Spleen (tissue), 11 donors: ENCODE results near the gene PTPN7. TPM values are rescaled to one million over a fixed set of nuclear protein-coding genes. Genes with fewer than 3 reads are reported as not detected.

ENCODE experiments used
- DNase-seq: peaks from one replicate; pipeline ENCODE4 v3.0.0-alpha.2; 2020
- H3K27ac ChIP-seq, 8 donors: fragments of 200-600 bp; sonication (generic) in 7 of 8; 1 replicate in 4 of 8; 2 replicates in 4 of 8; pipeline versions ENCODE4 v1.5.0 to v1.8.0; 2016 to 2021; ENCODE audit warnings: inconsistent platforms in 4 of 8, mild to moderate bottlenecking in 4 of 8, moderate library complexity in 1 of 8
- H3K27me3 ChIP-seq, 7 donors: fragments of 200-600 bp; sonication (generic) in 6 of 7; replicated peaks in 1 of 7; 1 replicate in 4 of 7; 2 replicates in 3 of 7; pipeline versions ENCODE4 v1.5.0 to v1.8.0; 2016 to 2021; ENCODE audit warnings: inconsistent platforms in 3 of 7, mild to moderate bottlenecking in 1 of 7
- H3K36me3 ChIP-seq, 6 donors: fragments of 200-600 bp; sonication (generic) in 5 of 6; 1 replicate in 4 of 6; 2 replicates in 2 of 6; pipeline versions ENCODE4 v1.5.0 to v1.8.0; 2016 to 2021; ENCODE audit warnings: inconsistent platforms in 2 of 6
- H3K4me1 ChIP-seq, 6 donors: fragments of 200-600 bp; sonication (generic) in 5 of 6; 1 replicate in 3 of 6; 2 replicates in 3 of 6; pipeline versions ENCODE4 v1.5.0 to v1.8.0; 2016 to 2021; ENCODE audit warnings: inconsistent platforms in 3 of 6
- H3K4me3 ChIP-seq, 8 donors: fragments of 200-600 bp; sonication (generic) in 7 of 8; 1 replicate in 4 of 8; 2 replicates in 4 of 8; pipeline versions ENCODE4 v1.5.0 to v1.8.0; 2016 to 2021; ENCODE audit warnings: inconsistent platforms in 4 of 8, mild to moderate bottlenecking in 4 of 8, moderate library complexity in 2 of 8
- H3K9me3 ChIP-seq, 8 donors: fragments of 200-600 bp; sonication (generic) in 7 of 8; 1 replicate in 4 of 8; 2 replicates in 4 of 8; pipeline versions ENCODE4 v1.5.0 to v1.8.0; 2016 to 2021; ENCODE audit warnings: inconsistent platforms in 4 of 8
- CTCF ChIP-seq, 11 experiments: fragments of 200-600 bp in 7 of 11; fragments of 450-650 bp in 4 of 11; sonication (generic) in 4 of 11; IDR thresholded peaks in 8 of 11; conservative IDR thresholded peaks in 3 of 11; 1 replicate in 7 of 11; 2 replicates in 4 of 11; pipeline versions ENCODE4 v1.4.0 to v1.8.0; 2016 to 2021; ENCODE audit warnings: antibody characterized with exemption in 11 of 11, inconsistent platforms in 4 of 11, mild to moderate bottlenecking in 1 of 11
- POLR2A ChIP-seq, 3 donors: fragments of 450-650 bp; IDR thresholded peaks; one replicate each; pipeline ENCODE4 v1.5.1; 2017; ENCODE audit warnings: antibody characterized with exemption in 3 of 3, mild to moderate bottlenecking in 1 of 3
- POLR2AphosphoS5 ChIP-seq, 3 donors: sonication (generic); formaldehyde crosslinking; IDR thresholded peaks; one replicate each; pipeline ENCODE4 v1.5.1; 2017; ENCODE audit warnings: antibody characterized with exemption in 3 of 3
- WGBS, 5 donors: extraction: QIAGEN DNeasy Blood & Tissue Kit in 3 of 5; methylation state at CpG; one replicate each; pipeline versions ENCODE4 v1.1.5 to v1.1.7; 2013 to 2018; 5-methylcytosine and 5-hydroxymethylcytosine counted together
- intact Hi-C: fragments of 100-400 bp; cut with DNase I; formaldehyde crosslinking; loops from one replicate; pipeline ENCODE4 v1.15.0; 2023; ENCODE audit warnings: low total_unique reads
- polyA plus RNA-seq, 3 donors: library from polyadenylated mRNA; stranded (reverse); fragments of 200-250 nt; gene quantifications; one replicate each; pipeline ENCODE4 v1.2.1, GENCODE V29; 2013
- total RNA-seq, 7 donors: library from RNA; depleted of rRNA in 3 of 7; stranded (reverse); fragments of >200 nt in 3 of 7; fragmentation: NEBNext Ultra II Directional in 4 of 7; extraction: Animal tissue kit (Norgen Biotek cat#: 25700) in 4 of 7; gene quantifications; one replicate each; pipeline versions ENCODE4 v1.1.0 to v1.2.1, GENCODE V29; 2016 to 2021
- donor health status: healthy with polysubstance abuse.
- donor health status: DM: no; HTN: no; CAD: no; lungs with moderate emphysema.
- donor health status: DM: no; HTN: no; CAD: no.
- donor health status: Bipolar disorder and iron deficiency.
- donor health status: healthy.
- donor health status: DM: no; HTN: no; CAD: no.
- donor health status: DM: yes; HTN: yes; CAD: no.

Gene PTPN7
- total and polyA plus RNA-seq, 10 donors = 27.8 to 49.0 (median 40.3) TPM

- intact Hi-C loops = loop anchor here (10.0 kb wide), 1 partner anchor 528 kb away; the partner anchor contains the start of gene SYT2
- H3K4me1 ChIP-seq = peaks cover 0 to 14% (median 6%) of the 10 kb centered on the region in 6 donors
- no peak overlapping the region for H3K4me3 ChIP-seq
- WGBS, 5 donors = 68 to 77% (median 72%) methylated on average over 3 to 8 of the region's 8 CpGs
- H3K36me3 ChIP-seq = no peaks in the 10 kb centered on the region
- H3K27ac ChIP-seq = no peak overlapping the region
- peak; percentile 69 for DNase-seq
- H3K27me3 ChIP-seq = peaks cover 0 to 22% (median 0%) of the 10 kb centered on the region in 7 donors
- TF ChIP-seq CTCF (IDR thresholded peaks at IDR 0.05 in 8 of 11, conservative IDR thresholded peaks at IDR 0.05 in 3 of 11) = no peak
- no peak for TF ChIP-seq POLR2A (IDR thresholded peaks at IDR 0.05)
- TF ChIP-seq POLR2AphosphoS5 (IDR thresholded peaks at IDR 0.05) = no peak
- no peaks in the 10 kb centered on the region for H3K9me3 ChIP-seq
These were observed 26.8 kb upstream of the PTPN7 start for GRCh38 chr1:202187041-202187671.

- Histone ChIP-seq H3K36me3 (no peaks in the 10 kb centered on the region), H3K4me3 (no peak overlapping the region), H3K27me3 (peaks cover 0 to 22% (median 0%) of the 10 kb centered on the region in 7 donors), H3K9me3 (no peaks in the 10 kb centered on the region), H3K27ac (no peak overlapping the region), H3K4me1 (peaks cover 0 to 14% (median 6%) of the 10 kb centered on the region in 6 donors)
- peak; percentile 52 for DNase-seq
- intact Hi-C loops = loop anchor here (10.0 kb wide), 1 partner anchor 528 kb away; the partner anchor contains the start of gene SYT2
- WGBS, 5 donors = 81 to 96% (median 92%) methylated on average over 4 to 7 of the region's 7 CpGs
- no peak for TF ChIP-seq CTCF (IDR thresholded peaks at IDR 0.05 in 8 of 11, conservative IDR thresholded peaks at IDR 0.05 in 3 of 11)
- TF ChIP-seq POLR2AphosphoS5 (IDR thresholded peaks at IDR 0.05) = no peak
- no peak for TF ChIP-seq POLR2A (IDR thresholded peaks at IDR 0.05)
These were observed 25.9 kb upstream of the PTPN7 start for GRCh38 chr1:202186327-202186726.

GRCh38 chr1:202184750-202185460 lies 24.5 kb upstream of the PTPN7 start:
- Histone ChIP-seq H3K27me3 (peaks cover 0 to 22% (median 0%) of the 10 kb centered on the region in 7 donors), H3K4me1 (peaks cover 0 to 14% (median 6%) of the 10 kb centered on the region in 6 donors), H3K27ac (no peak overlapping the region), H3K4me3 (no peak overlapping the region), H3K9me3 (no peaks in the 10 kb centered on the region), H3K36me3 (no peaks in the 10 kb centered on the region)
- DNase-seq = peak; percentile 91
- WGBS, 5 donors = 18 to 26% (median 23%) methylated on average over 9 to 19 of the region's 19 CpGs
- TF ChIP-seq CTCF (IDR thresholded peaks at IDR 0.05 in 8 of 11, conservative IDR thresholded peaks at IDR 0.05 in 3 of 11) = peak; percentile 23 to 91 (median 75)
- peak in 2 of 3 donors; percentile 10 to 45 for TF ChIP-seq POLR2AphosphoS5 (IDR thresholded peaks at IDR 0.05)
- TF ChIP-seq POLR2A (IDR thresholded peaks at IDR 0.05) = no peak
- intact Hi-C loops = loop anchor here (10.0 kb wide), 1 partner anchor 530 kb away; the partner anchor contains the start of gene SYT2
